Stimulated activated CD4-positive, alpha-beta T cell treated with anti-CD3 and anti-CD28 coated beads, Interleukin-1b, Interleukin-23, amount 100 ng/mL, for 24 hours (primary cell): ENCODE measurements around the gene ADAMTS2.
"Not testable (repeated sequence)": the region's sequence is repeated elsewhere in the genome, so short reads cannot be mapped to it uniquely, and the experiment has no call there.

Source experiments
- DNase-seq, 4 experiments: peaks; one replicate each; pipeline ENCODE4 v3.0.0-alpha.2; 2020; ENCODE audit warnings: low read depth in 4 of 4, low spot score in 1 of 4

Gene ADAMTS2

DNA sequence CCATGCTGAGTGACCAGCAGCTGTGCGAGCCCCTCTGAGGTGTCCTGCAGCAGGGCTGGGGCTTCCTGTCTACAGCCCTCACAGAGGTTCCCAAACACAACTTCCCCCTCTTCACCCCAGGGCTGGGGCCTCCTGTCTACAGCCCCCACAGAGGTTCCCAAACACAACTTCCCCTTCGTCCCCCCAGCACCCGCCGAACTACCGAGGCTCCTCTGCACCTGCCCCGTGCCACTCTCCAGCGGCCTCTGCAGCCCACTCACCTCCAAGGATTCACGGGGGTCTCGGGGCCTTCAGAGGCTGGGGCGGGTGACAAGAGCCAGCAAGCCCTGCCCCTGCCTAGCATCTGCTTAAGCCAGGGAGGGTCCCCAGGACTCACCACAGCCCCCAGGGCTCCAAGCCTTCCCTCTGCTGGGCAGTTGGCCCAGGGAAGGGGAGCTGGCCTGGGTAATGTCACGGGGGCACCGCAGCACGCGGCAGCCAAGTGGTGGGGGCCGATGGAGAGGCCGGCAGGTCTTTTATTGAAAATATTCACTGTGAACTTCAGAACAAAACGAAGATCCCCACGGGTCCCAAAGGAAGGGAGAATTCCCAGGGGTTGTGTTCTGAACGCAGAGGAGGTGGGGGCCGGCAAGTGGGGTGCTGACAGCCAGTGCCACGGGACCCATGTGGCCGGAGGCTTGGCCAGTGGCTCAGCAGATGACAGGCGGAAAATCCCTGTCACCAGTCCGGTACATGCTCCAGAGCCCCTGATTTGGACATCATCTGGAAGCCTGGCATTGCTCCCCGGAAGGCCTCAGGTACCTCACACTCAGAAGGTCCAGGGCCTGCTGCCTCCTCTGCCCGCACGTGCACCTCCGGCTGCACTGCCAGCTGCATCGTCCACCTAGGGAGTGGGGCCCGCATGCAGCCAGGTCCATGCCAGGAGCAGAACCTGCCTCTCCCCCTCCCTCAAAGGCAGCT, 125.3 kb downstream of the ADAMTS2 start:
- DNase-seq = no peak

DNA sequence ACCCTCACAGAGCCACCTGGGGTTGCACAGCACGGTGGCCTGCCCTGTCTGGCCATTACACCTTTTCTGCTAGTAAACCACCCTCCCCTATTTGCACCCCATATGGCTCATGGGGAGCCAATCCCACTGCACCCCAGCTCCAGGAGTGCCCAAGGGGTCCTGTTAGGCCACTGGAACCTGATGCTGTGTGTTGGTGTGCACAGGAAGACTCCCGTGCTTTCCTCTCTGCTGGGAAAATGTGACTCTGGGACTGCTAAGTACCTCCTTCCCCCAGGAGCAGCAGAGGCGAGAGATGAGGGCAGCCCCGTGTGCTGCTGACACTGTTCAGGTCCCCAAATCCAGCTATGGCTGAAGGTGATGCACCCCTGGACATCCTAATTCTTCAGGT, 126.3 kb downstream of the ADAMTS2 start:
- DNase-seq = no peak

DNA sequence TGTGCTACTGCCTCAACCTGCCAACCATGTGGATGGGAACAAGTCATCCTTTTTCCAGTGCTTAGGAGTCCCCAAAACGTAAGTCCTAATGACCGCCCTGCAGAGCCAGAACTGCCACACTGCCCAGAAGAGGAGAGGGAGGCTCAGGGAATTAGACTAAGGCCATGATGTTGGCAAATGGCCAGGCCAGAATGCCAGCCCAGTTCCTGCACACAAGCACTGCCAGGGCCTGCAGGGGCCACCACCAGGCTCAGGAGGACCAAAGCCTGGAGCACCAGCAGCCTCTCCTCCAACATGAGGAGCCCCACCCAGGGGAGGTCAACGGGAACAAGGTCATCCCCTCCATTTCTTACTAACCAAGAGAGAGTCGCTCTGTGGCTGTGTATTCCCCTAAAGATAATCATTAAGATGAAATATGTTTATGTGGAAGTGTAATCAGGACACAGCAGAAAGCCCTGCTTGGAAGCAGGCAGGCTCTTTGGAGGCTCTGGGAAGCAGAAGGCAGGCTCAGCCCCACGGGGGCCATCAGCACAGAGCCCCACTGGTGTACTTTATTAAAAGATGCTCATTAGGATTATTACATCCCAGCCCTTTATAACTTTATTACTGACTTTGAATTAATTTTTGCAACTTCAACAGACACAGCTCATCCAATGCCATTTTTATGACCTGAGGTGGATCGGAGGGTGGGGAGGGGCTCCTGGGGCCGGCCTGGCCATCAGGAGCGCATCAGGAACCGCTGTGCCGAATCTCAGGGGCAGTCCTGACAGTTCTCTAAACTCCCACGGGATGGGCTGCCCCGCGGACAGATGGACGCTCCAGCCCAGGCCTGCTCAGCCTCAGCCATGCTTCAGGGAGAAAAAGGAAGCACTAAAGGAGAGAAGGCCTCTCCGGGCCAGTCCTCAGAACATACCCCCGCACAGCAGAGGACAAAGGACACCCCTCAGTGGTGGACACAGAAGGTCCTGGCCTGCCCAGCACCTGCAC, 127.0 kb downstream of the ADAMTS2 start:
- DNase-seq = no peak

DNA sequence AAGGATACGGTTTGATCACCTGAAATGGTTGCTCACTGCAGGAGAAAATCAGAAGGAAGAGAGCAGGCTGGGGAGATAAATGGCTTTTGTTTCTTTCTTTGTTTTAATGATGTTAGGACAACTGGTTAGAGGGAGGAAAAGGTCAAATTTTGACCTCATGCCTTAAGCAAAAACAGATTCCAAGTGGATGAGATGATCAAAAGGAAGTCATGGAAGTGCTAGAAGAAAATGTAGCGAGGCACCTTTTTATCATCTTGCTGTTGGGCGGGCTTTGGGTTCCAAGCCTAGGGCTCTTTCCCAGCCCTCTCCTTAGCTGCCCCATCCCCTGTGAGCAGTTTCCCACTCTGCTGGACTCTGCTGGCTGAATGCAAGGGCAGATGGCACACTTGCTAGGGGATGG, 127.9 kb downstream of the ADAMTS2 start:
- DNase-seq = no peak

DNA sequence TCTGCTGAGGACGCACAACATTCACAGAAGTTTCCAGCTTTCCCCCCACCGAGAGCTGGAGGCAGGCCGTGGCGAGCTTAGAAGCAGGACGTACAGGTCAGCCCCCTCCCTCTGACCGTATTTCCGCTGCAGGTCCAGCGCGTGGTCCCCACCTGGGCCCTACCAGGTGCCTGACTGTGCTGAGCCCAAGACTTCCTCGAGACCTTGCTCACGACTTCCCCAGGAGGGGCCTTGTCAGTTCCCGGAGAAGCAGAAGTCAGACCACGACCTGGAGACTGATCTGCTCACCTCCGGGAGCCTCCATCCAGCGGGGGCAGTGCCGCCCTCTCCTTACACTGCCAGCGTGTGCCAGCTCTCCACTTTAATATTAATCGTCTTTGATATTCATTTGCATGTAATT, 128.9 kb downstream of the ADAMTS2 start:
- not testable (repeated sequence) for DNase-seq

DNA sequence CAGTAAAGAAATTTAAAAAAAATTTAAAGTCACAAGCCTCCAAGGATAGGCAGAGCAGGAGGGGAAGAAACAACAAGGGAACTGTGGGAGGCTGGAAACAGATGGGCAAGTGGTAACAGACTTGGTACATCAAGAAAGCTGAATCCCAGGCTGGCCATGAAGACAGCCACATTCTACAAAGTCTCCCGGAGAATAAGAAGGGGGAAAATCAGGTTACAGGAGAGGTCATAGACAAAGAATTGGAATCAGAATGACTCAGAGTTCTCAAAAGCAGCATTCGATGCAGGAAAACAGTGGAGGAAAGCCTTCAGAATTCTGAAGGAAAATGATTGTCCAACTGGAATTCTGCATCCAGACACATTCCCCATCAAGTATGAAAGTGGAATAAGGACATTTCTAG, 129.7 kb downstream of the ADAMTS2 start:
- DNase-seq = no peak

DNA sequence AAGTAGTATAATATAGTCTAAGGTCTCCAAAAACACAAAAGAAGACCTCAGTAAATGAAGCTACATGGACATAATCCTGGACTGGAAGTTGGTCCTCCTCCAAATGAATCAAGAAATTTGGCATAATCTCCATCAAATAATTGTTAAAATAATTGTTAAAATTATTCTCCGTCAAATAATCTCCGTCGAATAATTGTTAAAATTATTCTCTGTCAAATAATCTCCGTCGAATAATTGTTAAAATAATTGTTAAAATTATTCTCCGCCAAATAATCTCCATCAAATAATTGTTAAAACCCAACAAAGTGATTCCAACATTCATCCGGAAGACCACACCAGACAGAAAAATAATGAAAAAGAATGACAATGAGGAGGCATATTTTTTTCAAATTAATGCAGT, 130.6 kb downstream of the ADAMTS2 start:
- DNase-seq = no peak

DNA sequence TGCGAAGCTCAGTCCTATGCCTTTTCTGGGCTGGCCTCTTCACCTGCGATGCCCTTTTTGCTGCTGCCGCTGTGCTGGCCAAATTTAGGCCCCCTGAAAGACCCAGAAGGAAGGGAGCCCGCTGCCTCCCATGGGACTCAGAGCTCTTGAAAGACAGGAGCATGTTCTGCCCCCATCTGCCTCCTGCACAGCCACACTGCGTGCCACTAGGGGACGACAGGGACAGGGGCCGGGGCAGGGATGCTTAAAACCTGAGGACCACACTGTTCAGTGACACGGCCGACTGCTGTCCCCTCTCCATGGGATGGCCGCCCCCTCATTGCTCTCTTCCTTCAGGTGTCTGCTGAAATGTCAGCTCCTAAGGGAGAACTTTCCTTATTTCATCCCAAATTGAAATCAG, 132.4 kb downstream of the ADAMTS2 start:
- DNase-seq = no peak

DNA sequence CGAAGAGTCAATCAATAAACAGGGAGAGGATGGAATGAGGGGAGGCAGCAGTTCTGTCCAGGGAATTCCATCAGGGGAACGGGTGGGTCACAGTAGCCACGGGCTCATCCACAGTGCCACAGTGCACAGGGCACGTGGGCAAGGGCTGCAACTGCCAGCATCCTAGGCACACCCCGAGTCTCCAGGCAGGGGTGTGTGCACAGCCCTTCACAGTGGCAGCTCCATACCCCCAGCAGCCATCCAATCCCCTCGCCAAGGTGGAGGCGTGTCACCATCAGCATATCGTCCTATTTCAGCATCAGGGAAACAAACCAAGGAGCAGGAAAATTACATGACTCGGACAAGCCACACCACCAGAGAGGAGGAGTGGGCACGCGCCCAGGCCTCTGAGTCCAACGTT, 133.6 kb downstream of the ADAMTS2 start:
- DNase-seq = no peak

DNA sequence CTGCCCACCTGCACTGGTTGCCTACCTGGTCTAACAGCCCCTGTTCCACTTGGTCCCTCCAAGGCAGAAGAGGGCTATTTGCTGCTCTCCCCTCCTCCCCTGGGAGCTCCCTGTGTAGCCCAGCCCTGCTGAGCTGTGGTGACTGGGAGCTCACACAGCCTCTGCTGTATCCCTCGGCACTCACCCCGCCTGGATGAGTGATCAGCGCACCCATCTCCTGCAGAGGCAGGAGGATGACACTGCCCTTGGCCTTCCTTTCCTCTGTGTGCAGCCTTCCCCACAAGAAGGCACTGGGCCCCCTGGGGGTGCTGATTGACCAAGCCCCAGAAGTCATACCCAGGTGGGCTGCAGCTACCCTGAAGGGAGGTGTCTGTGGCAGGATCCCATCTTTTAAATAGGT, 134.2 kb downstream of the ADAMTS2 start:
- no peak for DNase-seq

DNA sequence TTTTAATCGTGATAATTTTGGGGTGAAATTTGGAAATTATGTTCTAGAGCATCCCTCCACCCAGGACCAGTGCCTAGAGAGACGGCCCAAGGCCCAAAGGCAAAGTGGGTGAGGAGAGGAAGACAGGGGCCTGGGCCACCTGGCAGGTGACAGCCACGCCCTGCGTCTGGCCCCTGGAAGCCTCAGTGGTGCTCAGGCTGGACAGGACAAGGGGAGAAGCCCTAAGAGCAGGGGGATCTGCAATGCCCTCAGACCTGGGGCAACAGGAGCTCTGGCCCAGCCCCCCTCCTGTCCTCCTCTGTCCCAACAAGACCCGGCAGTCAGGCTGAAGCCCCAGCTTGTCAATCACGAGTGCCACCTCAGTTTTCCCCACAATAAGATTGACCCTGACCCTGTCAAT, 134.8 kb downstream of the ADAMTS2 start:
- DNase-seq = no peak

DNA sequence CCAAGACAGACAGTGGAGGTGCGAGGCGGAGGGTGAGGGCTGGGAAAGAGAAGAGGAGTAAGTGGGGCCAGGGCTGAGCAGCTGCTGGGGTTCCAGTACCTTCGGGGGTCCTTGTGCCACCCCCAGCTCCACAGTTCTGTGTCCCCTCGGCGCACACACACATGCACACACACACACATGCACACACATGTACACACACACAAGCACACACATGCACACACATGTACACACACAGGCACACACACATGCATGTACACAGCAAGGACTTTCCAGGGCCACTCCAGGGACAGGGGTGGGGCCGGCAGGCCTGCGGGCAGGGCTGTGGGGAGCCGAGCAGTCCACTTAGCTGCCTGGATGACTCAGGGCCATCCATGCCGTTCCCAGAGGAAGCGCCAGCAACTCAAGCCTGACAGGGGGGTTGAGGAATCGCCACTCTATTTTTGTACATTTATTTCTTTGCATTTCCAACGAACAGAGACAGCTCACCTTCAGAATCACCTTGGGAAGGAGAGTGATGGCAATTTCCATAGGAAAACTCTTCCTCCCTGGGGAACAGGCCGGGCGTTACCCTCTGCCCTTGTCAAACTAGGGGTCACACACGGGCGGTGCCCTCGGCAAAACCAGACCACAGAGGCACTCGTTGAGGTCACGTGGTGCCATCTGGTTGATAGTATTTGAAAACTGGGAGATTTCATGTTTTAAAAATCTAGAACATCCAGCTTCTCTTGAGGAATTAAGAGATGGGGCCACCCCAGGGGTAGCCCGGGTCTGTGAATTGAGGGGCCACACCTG, 135.7 kb downstream of the ADAMTS2 start:
- no peak for DNase-seq

DNA sequence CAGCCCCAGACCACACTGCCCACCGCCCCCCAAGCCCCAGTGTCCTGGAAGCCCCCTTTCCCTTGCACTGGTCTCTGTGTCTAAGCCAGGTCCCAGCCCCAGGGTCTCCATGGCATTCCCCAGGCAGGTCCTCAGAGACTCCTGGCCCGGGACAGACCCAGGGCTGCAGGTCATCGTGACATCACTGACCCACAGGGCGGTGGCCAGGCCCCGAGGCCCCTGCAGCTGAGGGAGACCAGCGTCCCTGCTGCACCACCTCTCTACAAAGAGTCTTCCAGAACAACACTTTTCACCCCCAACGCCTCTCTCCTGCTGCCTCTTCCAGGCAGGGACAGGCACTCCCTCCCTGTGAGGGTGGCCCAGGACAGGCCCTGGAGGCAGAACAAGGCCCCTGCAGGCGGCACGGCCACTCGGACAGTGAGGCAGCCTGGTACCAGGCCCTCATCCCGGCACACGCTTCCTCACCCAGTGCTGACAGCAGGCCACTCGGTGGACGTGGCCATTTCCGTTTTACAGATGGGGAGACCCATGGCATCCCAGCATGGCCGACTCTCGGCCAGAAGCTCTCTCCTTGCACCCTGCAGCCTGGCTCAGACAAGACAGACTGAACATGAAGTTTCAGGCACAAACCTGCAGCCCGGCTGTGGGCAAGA, 136.4 kb downstream of the ADAMTS2 start:
- no peak for DNase-seq

DNA sequence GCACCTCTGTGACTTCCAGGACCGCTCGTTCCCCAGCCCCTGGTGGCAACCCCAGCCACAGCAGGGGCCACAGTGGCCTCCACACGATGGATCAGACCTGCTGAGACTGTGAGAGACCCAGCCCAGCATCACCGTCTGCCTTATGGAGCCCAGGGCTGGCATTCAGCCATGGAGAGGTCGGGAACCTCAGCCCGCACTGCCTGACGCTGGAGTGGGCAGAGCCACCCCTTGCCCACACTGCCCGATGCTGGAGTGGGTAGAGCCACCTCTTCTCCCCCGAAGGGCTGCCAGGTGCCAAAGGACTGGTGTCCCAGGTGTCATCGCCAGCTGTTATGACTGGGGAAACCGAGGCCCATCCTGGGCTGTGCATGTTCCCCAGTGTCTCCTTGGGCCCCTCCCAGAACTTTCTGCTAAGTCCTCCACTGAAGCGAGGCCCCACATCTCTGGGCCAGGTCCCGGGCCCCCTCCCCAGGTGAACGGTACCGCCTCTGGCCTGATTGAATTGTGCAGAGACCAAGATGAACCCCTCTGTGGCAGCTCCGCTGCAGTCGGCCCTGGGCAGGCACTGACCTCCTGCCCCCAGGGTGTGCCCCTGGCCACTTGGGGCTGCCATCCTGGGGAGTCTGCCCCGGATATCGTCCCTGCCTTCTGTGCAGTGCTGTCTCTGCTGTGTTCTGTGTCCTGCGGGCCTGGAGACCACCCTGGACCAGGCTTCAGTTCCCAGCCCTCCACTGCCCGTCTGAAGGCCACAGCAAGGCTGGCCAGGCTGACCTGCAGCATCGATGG, 137.1 kb downstream of the ADAMTS2 start:
- no peak for DNase-seq

DNA sequence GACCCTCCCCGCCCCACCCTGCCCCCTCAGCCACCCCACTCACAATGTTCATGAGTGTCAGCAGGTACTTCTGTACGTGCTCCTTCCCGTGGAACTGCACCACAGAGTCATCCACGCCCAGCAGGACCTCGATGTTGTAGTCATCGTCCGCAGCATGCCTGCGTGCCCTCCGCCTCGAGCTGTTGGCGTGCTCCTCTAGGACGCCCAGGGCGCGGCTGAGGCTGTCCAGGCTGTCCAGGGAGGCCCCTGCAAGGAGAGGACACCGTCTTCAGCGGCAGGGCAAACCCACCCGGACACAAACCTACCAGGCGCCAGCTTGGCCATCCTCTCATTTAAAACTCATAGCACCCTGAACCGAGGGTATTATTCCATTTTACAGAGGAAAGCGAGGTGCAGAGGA, 137.8 kb downstream of the ADAMTS2 start:
- DNase-seq = no peak

DNA sequence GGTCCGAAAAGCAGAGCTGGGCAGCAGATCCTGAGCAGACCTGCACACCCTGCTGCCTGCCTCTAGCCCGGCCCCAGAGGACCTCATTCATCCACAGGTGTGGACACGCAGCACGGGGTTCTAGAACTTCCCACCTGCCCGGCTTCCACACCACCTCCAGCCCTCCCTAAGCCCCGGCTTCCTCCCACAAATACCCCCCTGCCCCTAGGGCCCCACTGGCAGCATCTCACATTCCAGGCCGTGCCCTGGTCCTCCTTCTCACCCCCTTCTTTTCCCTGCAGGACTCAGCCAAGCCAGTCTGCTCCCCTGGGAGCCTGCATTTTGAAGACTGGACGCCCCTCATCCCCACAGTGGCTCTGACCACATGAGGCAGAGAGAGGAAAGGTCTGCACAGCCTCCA, 138.9 kb downstream of the ADAMTS2 start:
- no peak for DNase-seq

DNA sequence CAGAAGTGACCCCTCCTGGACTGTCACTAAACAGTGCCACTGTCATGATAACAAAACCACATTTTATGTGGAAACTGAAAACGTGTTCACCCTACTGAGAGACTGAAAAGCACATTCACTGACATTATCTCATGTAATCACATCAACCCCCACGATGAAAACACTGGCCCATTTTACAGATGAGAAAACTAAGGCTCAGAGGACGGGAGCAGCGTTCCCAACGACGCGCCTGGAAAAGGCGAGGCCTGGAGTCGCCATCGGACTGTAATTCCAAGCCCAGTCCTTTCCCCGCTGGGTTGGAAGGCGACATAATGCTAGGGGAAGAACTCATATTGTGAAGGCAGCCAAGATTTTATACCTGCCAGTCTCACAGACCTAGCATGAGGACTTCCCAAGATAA, 140.0 kb downstream of the ADAMTS2 start:
- DNase-seq = no peak

DNA sequence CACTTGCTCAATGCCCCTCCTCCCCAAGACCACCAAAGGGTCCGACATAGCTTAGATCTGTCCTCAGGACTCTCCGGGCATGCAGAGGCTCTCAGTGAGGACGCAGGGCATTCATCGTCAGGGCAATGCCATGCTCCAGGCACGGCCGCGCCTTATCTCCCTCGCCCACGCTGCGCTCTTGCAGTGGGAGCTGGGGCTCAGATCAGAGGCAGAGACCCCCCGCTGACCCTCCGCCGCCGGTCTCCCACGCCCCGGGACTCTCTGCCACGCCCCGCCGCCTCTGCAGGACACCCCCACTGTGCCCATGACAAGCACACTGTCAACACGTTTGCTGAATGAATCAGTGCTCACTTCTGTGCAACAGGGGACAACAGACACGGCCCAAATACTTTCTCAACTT, 140.7 kb downstream of the ADAMTS2 start:
- no peak for DNase-seq

DNA sequence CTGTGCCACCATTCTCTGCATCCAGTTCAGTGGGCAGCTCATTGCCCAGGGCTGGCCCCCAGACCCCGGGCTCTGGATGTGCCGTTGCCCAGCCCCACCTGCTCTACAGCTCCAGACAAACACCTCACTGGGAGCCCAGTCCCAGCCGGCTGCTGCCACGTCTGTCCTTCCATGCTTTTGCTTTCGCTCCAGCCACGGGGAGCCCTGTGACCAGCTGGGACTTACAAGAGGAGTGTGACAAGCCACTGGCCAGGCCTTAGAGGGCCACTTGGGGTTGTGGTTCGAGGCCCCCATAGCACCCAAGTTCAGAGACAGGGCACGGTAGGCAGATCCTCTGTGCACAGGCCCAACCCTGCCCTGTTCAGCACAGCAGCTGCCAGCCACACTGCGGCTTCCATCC, 142.0 kb downstream of the ADAMTS2 start:
- no peak for DNase-seq

DNA sequence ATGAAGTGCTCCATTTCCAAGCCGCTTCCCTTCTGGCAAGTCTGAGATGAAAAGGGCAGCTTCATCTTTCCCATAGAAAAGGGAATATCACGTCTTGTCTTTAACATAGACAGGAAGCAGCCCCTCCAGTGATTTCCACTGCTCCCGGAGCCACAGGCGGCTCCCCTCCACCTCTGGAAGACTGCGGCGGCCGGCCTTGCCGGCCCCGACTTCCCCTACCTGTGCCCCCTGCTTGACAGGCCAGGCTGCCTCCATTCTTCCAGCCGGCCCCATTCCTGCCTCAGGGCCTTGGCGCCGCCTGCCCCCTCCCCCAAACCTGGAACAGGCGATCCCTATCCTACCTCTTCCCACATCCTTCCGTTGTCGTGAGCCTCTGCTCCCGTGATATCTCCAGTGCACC, 143.3 kb downstream of the ADAMTS2 start:
- no peak for DNase-seq
